ENCODE data around the gene PTCRA.

Gene PTCRA

DNA sequence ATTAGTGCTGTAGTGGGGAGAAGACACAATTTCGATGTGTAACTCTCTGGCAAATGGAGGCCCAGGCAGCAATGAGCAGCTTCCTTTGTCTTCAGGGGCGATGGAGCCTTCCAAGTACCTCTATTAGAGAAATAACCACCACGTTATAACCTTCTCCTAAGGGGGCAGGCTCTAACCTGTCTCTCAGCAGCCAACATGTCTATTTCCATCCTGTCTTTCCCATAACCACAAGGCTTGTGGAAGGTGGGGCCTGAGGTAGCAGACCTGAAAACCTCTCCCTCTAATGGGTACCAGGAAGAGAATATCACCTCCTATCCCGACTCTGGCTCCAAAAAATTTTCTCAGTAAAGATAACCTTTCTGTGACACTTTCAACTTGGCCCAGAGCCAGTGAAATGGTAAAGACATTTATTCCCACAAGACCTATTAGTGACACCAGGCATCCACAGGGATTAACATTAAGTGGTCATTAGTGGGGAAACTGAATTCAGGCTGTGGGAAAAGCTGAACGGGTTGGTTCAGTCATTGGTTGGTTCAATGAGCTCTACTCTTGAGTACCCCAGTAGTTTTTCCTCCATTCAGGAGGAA, 59.2 kb downstream of the PTCRA start:
- no peak for DNase-seq

Data from stimulated activated CD4-positive, alpha-beta T cell treated with anti-CD3 and anti-CD28 coated beads, Interleukin-2, amount 100 ng/mL, for 24 hours (primary cell).